OCI-LY1 (cell line): ENCODE results near the gene WWC2.

Experiments used
- CTCF ChIP-seq: fragments of 200-600 bp; sonication (generic), shearing (Covaris generic); IDR thresholded peaks from 2 replicates; pipeline ENCODE4 v1.5.1; 2017; ENCODE audit warnings: mild to moderate bottlenecking, antibody characterized with exemption, low read length, moderate library complexity, mixed read lengths
- EZH2 ChIP-seq: fragments of 200-600 bp; sonication (generic), shearing (Covaris generic); IDR thresholded peaks from 2 replicates; pipeline ENCODE4 v1.8.0; 2017; ENCODE audit warnings: borderline replicate concordance, mixed run types, mild to moderate bottlenecking, antibody characterized with exemption, low read length, moderate library complexity, mixed read lengths

- no peak for TF ChIP-seq CTCF
- no peak for TF ChIP-seq EZH2
Observed at GRCh38 chr4:183300655-183301054, 201.6 kb downstream of the WWC2 start.
